A673 (cell line): ENCODE measurements around the gene CUEDC2. TPM values are rescaled to one million over a fixed set of nuclear protein-coding genes. Genes with fewer than 3 reads are reported as not detected.

Experiments
- BruUV-seq: library from RNA; stranded (reverse); fragments of 400-500 nt; replicated peaks from 2 replicates; lab custom pipeline; 2021; lab: Mats Ljungman, UMichigan
- CTCF ChIA-PET: fragments of 300-600 bp; sonication (Branson Sonifier 250); formaldehyde crosslinking; loops from one replicate; lab custom pipeline; 2022; ENCODE audit warnings: antibody characterized with exemption; lab: Charles Lee
- POLR2A ChIA-PET: fragments of 300-600 bp; sonication (Branson Sonifier 250); formaldehyde crosslinking; loops from one replicate; lab custom pipeline; 2022; ENCODE audit warnings: antibody characterized with exemption; ENCODE audit not compliant: low non-redundant PET; lab: Charles Lee
- DNase-seq: peaks from one replicate; pipeline ENCODE4 v3.0.0-alpha.2; 2015; ENCODE audit warnings: low spot score
- H3K27ac ChIP-seq: fragments of 200-600 bp; sonication (generic); 2 replicates; pipeline ENCODE4 v1.5.1; 2016; ENCODE audit warnings: mixed run types, low read depth, mild to moderate bottlenecking, mixed read lengths, antibody characterized with exemption, low read length; ENCODE audit not compliant: poor library complexity, severe bottlenecking
- H3K27me3 ChIP-seq: fragments of 200-600 bp; sonication (generic); replicated peaks from 2 replicates; pipeline ENCODE4 v1.6.1; 2017; ENCODE audit warnings: mixed run types, low read depth, mild to moderate bottlenecking, mixed read lengths, antibody characterized with exemption, low read length; ENCODE audit not compliant: insufficient read depth, poor library complexity
- H3K36me3 ChIP-seq: fragments of 200-600 bp; sonication (generic); 2 replicates; pipeline ENCODE4 v1.6.1; 2016; ENCODE audit warnings: mixed run types, mild to moderate bottlenecking, mixed read lengths, antibody characterized with exemption, low read length; ENCODE audit not compliant: insufficient read depth, poor library complexity, severe bottlenecking
- H3K4me1 ChIP-seq: fragments of 200-600 bp; sonication (generic); 2 replicates; pipeline ENCODE4 v1.6.1; 2017; ENCODE audit warnings: mixed run types, mild to moderate bottlenecking, mixed read lengths, antibody characterized with exemption, low read length; ENCODE audit not compliant: insufficient read depth, poor library complexity, severe bottlenecking
- H3K4me3 ChIP-seq: fragments of 200-600 bp; sonication (generic); 2 replicates; pipeline ENCODE4 v1.5.1; 2016; ENCODE audit warnings: low read depth, mixed run types, mild to moderate bottlenecking, mixed read lengths, low read length; ENCODE audit not compliant: poor library complexity, severe bottlenecking
- H3K9me3 ChIP-seq: fragments of 200-600 bp; sonication (generic); 2 replicates; pipeline ENCODE4 v1.6.1; 2016; ENCODE audit warnings: mixed run types, low read depth, mild to moderate bottlenecking, mixed read lengths, antibody characterized with exemption, low read length; ENCODE audit not compliant: poor library complexity, severe bottlenecking
- EZH2 ChIP-seq: fragments of 200-600 bp; sonication (generic); IDR thresholded peaks from 2 replicates; pipeline ENCODE4 v1.6.1; 2017; ENCODE audit warnings: borderline replicate concordance, low read depth, mild to moderate bottlenecking, mixed read lengths, antibody characterized with exemption, low read length; ENCODE audit not compliant: poor library complexity, severe bottlenecking
- intact Hi-C: fragments of 100-400 bp; cut with micrococcal nuclease; formaldehyde crosslinking; loops from one replicate; pipeline ENCODE4 v1.10.0; 2022; ENCODE audit not compliant: unreplicated experiment
- total RNA-seq: library from RNA; stranded (reverse); gene quantifications from 2 replicates; pipeline ENCODE4 v1.2.3, GENCODE V29; 2021
- TF ChIP-seq, protein P1 (sequence below): fragments of 300-800, 200-600 bp; sonication (generic); conservative IDR thresholded peaks from 2 replicates; pipeline ENCODE4 v1.5.1; 2017; ENCODE audit warnings: low read depth, mild to moderate bottlenecking, antibody characterized with exemption, low read length, moderate library complexity, mixed read lengths

Gene CUEDC2
- total RNA-seq, 1 experiment from 2014 or later, result 63.7 TPM

DNA sequence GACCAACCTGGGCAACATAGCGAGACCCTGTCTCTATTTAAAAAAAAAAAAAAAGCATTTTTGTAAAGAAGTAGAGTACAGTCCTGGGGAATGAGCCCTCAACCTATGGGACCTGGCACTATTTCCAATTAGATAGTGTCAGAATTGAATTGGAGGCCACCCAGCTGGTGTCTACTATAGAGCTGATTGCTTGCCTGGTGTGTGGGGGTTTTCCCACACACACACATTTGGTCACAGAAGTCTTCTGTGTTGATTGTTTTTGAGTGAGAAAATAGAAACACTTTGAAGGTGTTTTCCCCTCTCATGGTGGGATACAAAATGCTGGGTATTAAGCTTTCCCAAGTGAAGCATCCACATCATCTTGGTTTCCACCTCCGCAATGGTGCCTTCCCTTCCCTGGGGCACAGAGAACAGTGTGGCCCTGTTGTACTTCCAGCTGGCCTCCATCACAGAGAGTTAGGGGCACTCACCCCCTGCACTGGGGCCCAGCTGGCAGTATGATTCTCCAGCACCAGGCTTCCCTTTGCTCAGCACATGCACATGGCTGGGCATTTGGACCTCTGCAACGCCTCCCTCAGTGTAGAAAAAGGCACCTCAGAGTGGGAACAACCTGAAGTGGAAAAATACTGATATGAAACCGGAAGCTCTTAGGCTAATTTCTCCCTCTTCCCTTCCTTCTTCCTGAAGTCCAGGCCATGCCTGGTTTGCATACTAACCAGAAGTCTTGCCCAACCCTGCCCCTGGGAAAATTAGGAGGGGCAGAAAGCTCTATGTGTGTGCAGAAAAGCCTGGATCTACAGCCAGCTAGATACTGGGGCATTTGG is 47.6 kb downstream of the CUEDC2 start:
- BruUV-seq, result no TSS peak
- intact Hi-C loops, result no loop called here
- TF ChIP-seq EZH2, result no peak
- TF ChIP-seq, protein P1, sequence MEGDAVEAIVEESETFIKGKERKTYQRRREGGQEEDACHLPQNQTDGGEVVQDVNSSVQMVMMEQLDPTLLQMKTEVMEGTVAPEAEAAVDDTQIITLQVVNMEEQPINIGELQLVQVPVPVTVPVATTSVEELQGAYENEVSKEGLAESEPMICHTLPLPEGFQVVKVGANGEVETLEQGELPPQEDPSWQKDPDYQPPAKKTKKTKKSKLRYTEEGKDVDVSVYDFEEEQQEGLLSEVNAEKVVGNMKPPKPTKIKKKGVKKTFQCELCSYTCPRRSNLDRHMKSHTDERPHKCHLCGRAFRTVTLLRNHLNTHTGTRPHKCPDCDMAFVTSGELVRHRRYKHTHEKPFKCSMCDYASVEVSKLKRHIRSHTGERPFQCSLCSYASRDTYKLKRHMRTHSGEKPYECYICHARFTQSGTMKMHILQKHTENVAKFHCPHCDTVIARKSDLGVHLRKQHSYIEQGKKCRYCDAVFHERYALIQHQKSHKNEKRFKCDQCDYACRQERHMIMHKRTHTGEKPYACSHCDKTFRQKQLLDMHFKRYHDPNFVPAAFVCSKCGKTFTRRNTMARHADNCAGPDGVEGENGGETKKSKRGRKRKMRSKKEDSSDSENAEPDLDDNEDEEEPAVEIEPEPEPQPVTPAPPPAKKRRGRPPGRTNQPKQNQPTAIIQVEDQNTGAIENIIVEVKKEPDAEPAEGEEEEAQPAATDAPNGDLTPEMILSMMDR, result no peak

DNA sequence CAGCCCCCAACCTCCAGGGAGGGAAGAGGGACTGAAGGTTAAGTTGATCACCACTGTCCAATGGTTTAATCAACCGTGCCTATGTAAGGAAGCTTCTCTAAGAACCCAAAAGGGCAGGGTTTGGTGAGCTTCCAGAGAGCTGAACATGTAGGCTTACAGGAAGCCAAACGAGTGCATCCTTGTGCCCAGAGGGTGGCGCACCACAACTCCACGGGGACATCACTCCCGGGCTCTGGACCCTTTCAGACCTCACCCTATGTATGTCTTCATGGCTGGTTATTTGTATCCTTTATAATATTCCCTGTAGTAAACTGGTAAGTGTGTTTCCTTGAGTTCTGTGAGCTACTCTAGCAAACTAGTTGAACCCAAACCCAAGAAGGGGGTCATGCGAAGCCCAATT is 48.3 kb downstream of the CUEDC2 start:
- Histone ChIP-seq H3K9me3 (no peaks in the 10 kb centered on the region), H3K27me3 (no peaks in the 10 kb centered on the region), H3K4me1 (no peaks in the 10 kb centered on the region), H3K27ac (no peak overlapping the region), H3K4me3 (no peak overlapping the region), H3K36me3 (peaks cover 22% of the 10 kb centered on the region)
- CTCF ChIA-PET, result interaction anchor here (0.5 to 1.6 kb wide), 5 partner anchors 10 to 540 kb away, joined by 3 to 6 read pairs (median 3); partner anchors contain the start of gene KCNIP2
- no TSS peak for BruUV-seq
- no peak for TF ChIP-seq EZH2
- TF ChIP-seq, protein P1, result peak; percentile 44
- DNase-seq, result no peak
- POLR2A ChIA-PET, result no interaction called here
- intact Hi-C loops, result no loop called here

More for the DNA sequence above, 47.6 kb downstream of the CUEDC2 start:
- Histone ChIP-seq H3K36me3 (peaks cover 15% of the 10 kb centered on the region), H3K9me3 (no peaks in the 10 kb centered on the region), H3K27me3 (no peaks in the 10 kb centered on the region), H3K4me1 (no peaks in the 10 kb centered on the region), H3K27ac (no peak overlapping the region), H3K4me3 (no peak overlapping the region)
- CTCF ChIA-PET, result interaction anchor here (0.6 to 1.6 kb wide), 7 partner anchors 9 to 215 kb away, joined by 3 to 6 read pairs (median 3); no protein-coding TSS in a partner anchor
- no peak for DNase-seq
- POLR2A ChIA-PET, result no interaction called here

DNA sequence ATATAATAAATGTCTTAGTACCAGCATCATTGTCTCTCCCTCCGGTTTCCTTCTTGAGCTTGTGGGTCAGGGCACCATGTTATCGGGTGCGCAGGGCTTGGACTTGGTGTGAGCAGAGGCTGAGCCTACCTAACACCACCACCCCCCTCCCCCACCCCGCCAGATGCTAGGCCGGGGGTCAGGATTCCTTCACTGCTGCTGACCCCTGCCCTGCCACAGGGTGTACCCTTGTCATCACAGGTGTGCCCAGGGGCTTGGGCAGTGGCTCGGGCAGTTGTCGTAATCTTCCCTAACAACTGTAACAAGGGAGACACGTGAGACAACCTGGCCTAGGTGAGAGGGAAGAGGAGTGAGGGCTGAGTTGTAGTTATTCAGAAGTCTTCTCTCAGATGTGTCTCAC is 49.5 kb downstream of the CUEDC2 start:
- no peaks in the 10 kb centered on the region for H3K27me3 ChIP-seq
- TF ChIP-seq, protein P1, result no peak
- TF ChIP-seq EZH2, result no peak
- no TSS peak for BruUV-seq
- no peaks in the 10 kb centered on the region for H3K4me1 ChIP-seq
- no peak overlapping the region for H3K27ac ChIP-seq
- intact Hi-C loops, result no loop called here
- POLR2A ChIA-PET, result no interaction called here
- no peak for DNase-seq
- CTCF ChIA-PET, result no interaction called here
- no peak overlapping the region for H3K4me3 ChIP-seq
- no peaks in the 10 kb centered on the region for H3K9me3 ChIP-seq
- peaks cover 22% of the 10 kb centered on the region for H3K36me3 ChIP-seq
